ENCODE results near the gene PDGFA. TPM values are rescaled to one million over a fixed set of nuclear protein-coding genes. Genes with fewer than 3 reads are reported as not detected.

Gene PDGFA
- total and polyA plus RNA-seq, 12 donors = 2.9 to 28.6 (median 13.6) TPM

DNA sequence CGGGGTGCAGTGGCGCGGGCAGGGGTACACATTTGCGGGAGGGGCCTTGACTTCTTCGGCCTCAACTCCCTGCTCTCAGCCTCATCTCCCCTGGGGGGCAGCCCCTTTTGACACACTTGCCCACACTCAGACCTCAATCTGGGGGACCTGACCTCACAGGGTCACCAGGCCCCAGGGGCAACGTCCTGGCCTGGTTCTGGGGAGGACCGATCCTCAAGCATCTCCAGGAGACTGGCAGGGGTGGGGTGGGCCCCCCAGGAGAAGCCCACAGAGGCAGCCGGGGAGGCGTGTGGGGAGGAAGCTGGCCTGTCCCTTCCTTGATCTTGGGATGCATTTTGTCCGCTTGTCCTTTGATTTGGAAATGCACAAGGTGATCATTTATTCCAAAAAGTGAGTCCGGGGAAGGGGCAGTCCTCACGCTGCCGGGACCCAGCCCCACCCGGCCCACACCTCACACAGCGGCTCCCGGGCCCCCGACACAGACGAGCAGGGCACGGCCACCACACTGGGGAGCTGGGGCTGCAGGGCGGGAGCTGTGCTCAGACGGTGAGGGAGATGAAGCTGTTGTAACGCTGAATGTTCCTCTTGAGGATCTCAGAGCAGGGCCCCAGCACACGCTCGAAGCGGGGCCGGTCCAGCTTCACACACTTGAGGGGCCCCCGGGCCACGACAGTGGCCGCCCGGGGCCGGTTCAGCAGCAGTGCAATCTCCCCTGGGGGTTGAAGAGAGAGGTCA, 30.4 kb upstream of the PDGFA start:
- no peak for DNase-seq
- Histone ChIP-seq H3K36me3 (replicated peaks in 1 of 2) (no peaks in the 10 kb centered on the region), H3K27ac (no peak overlapping the region), H3K4me1 (replicated peaks in 1 of 2) (no peaks in the 10 kb centered on the region), H3K9me3 (replicated peaks in 1 of 3) (no peaks in the 10 kb centered on the region), H3K4me3 (no peak overlapping the region), H3K27me3 (no peaks in the 10 kb centered on the region)
- no peak for TF ChIP-seq POLR2A (IDR thresholded peaks at IDR 0.05)
- TF ChIP-seq, protein P1, sequence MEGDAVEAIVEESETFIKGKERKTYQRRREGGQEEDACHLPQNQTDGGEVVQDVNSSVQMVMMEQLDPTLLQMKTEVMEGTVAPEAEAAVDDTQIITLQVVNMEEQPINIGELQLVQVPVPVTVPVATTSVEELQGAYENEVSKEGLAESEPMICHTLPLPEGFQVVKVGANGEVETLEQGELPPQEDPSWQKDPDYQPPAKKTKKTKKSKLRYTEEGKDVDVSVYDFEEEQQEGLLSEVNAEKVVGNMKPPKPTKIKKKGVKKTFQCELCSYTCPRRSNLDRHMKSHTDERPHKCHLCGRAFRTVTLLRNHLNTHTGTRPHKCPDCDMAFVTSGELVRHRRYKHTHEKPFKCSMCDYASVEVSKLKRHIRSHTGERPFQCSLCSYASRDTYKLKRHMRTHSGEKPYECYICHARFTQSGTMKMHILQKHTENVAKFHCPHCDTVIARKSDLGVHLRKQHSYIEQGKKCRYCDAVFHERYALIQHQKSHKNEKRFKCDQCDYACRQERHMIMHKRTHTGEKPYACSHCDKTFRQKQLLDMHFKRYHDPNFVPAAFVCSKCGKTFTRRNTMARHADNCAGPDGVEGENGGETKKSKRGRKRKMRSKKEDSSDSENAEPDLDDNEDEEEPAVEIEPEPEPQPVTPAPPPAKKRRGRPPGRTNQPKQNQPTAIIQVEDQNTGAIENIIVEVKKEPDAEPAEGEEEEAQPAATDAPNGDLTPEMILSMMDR (IDR thresholded peaks at IDR 0.05) = no peak
- WGBS, 4 donors = 86 to 89% (median 88%) methylated on average over 23 to 31 of the region's 31 CpGs
- intact Hi-C loops (cut with DNase I) = no loop called here

DNA sequence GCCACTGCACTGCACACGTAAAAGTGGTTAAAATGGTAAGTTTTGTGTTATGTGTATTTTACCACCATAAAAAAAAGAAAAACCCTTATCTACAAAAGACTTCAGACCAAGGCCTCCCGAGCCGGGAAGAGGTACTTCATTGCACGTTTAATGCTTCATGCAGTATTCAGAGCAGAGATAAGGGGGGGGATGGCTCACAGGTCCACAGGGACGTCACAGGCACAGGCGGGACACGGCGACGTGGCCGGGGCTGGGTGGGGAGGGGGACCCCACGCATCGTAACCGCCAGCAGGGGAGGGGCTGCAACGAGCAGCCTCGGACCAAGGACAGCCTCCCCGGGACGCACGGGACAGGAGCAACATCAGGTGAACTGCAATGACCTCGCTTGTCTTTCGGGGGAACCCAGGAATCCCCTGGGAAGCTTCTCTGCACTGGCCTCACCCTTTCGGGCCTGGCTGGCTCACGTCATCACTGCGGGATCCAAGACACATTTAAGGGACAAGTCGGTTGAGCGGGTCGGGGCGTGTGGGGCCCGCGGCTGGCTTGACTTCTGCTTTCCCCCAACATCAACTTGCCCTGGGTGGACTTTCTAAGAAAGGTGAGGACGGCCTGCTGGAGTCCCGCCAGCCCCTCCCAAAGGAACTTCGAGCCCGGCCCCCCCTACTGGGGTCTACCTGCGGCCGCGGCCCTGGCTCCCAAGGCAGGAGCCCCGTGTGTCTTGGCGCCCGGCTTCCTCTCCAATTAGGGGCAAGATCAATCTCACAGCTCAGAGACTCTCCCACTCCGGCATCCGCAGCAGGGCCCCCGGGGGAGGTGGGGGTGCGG, 29.6 kb upstream of the PDGFA start:
- WGBS, 4 donors = 57 to 73% (median 61%) methylated on average over 9 to 43 of the region's 43 CpGs
- no peak overlapping the region for H3K27ac ChIP-seq
- H3K27me3 ChIP-seq = no peaks in the 10 kb centered on the region
- TF ChIP-seq POLR2A (IDR thresholded peaks at IDR 0.05) = no peak
- TF ChIP-seq, protein P1 (IDR thresholded peaks at IDR 0.05) = no peak
- intact Hi-C loops (cut with DNase I) = no loop called here
- H3K9me3 ChIP-seq (replicated peaks in 1 of 3) = no peaks in the 10 kb centered on the region
- no peaks in the 10 kb centered on the region for H3K36me3 ChIP-seq (replicated peaks in 1 of 2)
- DNase-seq = peak in 1 of 7 donors; percentile 34
- no peaks in the 10 kb centered on the region for H3K4me1 ChIP-seq (replicated peaks in 1 of 2)
- no peak overlapping the region for H3K4me3 ChIP-seq

DNA sequence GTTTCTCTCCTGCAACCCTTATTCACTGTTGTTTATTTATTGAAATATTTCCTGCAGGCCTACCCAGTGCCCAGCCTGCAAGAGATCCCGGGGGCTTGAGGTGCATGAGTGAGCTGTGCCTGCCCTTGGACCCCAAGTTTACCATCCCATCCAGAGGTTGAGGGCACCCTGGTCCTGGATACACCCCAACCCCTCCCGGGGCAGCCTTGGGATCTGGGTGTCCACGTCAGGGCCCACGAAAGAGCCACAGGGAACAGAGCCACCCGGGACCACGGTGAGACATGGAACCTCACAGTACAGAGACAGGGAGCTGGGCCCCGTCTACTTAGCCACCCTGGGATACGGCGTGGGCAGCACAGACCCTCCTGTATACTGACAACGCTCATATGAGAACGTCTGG, 28.8 kb upstream of the PDGFA start:
- no peak for DNase-seq
- Histone ChIP-seq H3K4me3 (no peak overlapping the region), H3K4me1 (replicated peaks in 1 of 2) (no peaks in the 10 kb centered on the region), H3K36me3 (replicated peaks in 1 of 2) (no peaks in the 10 kb centered on the region), H3K9me3 (replicated peaks in 1 of 3) (no peaks in the 10 kb centered on the region), H3K27me3 (no peaks in the 10 kb centered on the region), H3K27ac (no peak overlapping the region)
- no peak for TF ChIP-seq POLR2A (IDR thresholded peaks at IDR 0.05)
- TF ChIP-seq, protein P1 (IDR thresholded peaks at IDR 0.05) = no peak
- intact Hi-C loops (cut with DNase I) = no loop called here
- 85 to 94% (median 90%) methylated on average over 10 to 11 of the region's 11 CpGs for WGBS, 4 donors

DNA sequence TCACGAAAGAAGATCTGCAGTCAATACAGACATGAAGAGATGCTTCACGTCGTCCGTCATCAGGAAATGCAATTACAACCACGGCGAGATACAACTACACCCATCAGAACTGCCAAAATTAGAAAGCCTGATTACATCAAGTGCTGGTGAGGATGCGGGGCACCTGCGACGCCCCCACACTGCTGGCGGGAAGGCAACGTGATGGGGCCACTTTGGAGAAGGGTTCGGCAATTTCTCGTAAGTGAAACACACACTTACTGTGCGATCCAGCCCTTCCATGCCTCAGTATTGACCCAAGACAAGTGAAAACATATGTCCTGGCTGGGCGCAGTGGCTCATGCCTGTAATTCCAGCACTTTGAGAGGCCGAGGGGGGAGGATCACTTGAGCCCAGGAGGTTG, 25.8 kb upstream of the PDGFA start:
- no peaks in the 10 kb centered on the region for H3K9me3 ChIP-seq (replicated peaks in 1 of 3)
- TF ChIP-seq, protein P1 (IDR thresholded peaks at IDR 0.05) = no peak
- no peak for TF ChIP-seq POLR2A (IDR thresholded peaks at IDR 0.05)
- no peak overlapping the region for H3K4me3 ChIP-seq
- H3K27me3 ChIP-seq = no peaks in the 10 kb centered on the region
- no peak for DNase-seq
- peaks cover 0 to 4% of the 10 kb centered on the region in 2 donors for H3K4me1 ChIP-seq (replicated peaks in 1 of 2)
- no peaks in the 10 kb centered on the region for H3K36me3 ChIP-seq (replicated peaks in 1 of 2)
- H3K27ac ChIP-seq = no peak overlapping the region
- intact Hi-C loops (cut with DNase I) = no loop called here
- 83 to 86% (median 85%) methylated on average over 12 to 16 of the region's 16 CpGs for WGBS, 4 donors
